ENCODE measurements around the gene CCDC85B. TPM values are rescaled to one million over a fixed set of nuclear protein-coding genes. Genes with fewer than 3 reads are reported as not detected.
A peak's percentile ranks its signal among the peaks of the same experiment; 100 is the strongest.

The CCDC85B gene
- total and polyA plus RNA-seq, 2 of the 13 experiments (the other 11 are each of a cell fraction or from before 2014, with no cell fraction given): 8.2 to 19.5 TPM

DNA sequence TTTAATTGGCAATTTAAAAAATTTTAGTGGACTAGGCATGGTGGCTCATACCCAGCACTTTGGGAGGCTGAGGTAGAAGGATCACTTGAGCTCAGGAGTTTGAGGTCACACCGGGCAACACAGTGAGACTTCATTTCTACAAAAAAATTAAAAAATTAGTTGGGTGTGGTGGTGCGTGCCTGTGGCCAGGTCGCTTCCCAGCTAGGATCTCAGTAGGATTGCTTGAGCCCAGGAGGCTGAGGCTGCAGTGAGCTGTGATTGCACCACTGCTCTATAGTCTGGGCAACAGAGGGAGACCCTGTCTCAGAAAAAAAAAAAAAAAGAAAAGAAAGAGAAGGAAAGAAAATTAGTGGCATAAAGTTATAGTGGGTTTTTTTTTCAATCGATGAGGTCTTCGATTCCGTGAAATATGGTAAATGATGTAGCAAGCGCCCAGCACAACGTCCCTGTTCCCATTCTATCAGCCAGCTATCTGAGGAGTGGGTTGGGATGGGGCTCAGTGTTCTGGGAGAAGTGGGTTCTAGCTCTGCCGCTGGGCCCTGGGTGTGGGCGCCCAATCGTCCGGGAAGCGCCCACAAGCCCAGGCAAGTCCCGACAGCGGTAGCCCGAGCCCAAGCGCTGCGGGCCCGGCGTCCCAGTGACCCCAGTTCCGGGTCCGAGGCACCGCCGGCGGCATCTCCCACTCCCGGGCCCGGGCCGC, 8.3 kb downstream of the CCDC85B start (continued):
- TF ChIP-seq, protein P1, sequence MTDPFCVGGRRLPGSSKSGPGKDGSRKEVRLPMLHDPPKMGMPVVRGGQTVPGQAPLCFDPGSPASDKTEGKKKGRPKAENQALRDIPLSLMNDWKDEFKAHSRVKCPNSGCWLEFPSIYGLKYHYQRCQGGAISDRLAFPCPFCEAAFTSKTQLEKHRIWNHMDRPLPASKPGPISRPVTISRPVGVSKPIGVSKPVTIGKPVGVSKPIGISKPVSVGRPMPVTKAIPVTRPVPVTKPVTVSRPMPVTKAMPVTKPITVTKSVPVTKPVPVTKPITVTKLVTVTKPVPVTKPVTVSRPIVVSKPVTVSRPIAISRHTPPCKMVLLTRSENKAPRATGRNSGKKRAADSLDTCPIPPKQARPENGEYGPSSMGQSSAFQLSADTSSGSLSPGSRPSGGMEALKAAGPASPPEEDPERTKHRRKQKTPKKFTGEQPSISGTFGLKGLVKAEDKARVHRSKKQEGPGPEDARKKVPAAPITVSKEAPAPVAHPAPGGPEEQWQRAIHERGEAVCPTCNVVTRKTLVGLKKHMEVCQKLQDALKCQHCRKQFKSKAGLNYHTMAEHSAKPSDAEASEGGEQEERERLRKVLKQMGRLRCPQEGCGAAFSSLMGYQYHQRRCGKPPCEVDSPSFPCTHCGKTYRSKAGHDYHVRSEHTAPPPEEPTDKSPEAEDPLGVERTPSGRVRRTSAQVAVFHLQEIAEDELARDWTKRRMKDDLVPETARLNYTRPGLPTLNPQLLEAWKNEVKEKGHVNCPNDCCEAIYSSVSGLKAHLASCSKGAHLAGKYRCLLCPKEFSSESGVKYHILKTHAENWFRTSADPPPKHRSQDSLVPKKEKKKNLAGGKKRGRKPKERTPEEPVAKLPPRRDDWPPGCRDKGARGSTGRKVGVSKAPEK (CRISPR knock-in tag; IDR thresholded peaks at IDR 0.05; ENCODE audit: borderline replicate concordance): no peak
- TF ChIP-seq ZNF160 (CRISPR knock-in tag; IDR thresholded peaks at IDR 0.05) (no peak), HOXA3 (CRISPR knock-in tag; IDR thresholded peaks at IDR 0.05) (no peak), ZFP90 (CRISPR knock-in tag; IDR thresholded peaks at IDR 0.05; ENCODE audit: borderline replicate concordance) (no peak), TMF1 (CRISPR knock-in tag; IDR thresholded peaks at IDR 0.05; ENCODE audit: low read depth) (no peak), ZNF33B (CRISPR knock-in tag; IDR thresholded peaks at IDR 0.05) (no peak), ZNF660 (CRISPR knock-in tag; IDR thresholded peaks at IDR 0.05; ENCODE audit: borderline replicate concordance, low read depth) (no peak), KAT2B (IDR thresholded peaks at IDR 0.05; ENCODE audit: borderline replicate concordance, low read depth, low read length) (no peak), U2AF2 (IDR thresholded peaks at IDR 0.05; ENCODE audit: low read depth, low read length) (no peak), ZNF761 (CRISPR knock-in tag; conservative IDR thresholded peaks at IDR 0.05) (0 out of 2 replicates have a peak, but pooled peaks have one; percentile 29), ATF1 (CRISPR knock-in tag; IDR thresholded peaks at IDR 0.05) (0 out of 2 replicates have a peak, but pooled peaks have one; percentile 21), ZNF775 (CRISPR knock-in tag; IDR thresholded peaks at IDR 0.05; ENCODE audit: borderline replicate concordance) (no peak), THYN1 (CRISPR knock-in tag; IDR thresholded peaks at IDR 0.05; ENCODE audit: borderline replicate concordance, low read depth) (no peak), SP2 (CRISPR knock-in tag; IDR thresholded peaks at IDR 0.05) (0 out of 2 replicates have a peak, but pooled peaks have one; percentile 40), KLF11 (CRISPR knock-in tag; IDR thresholded peaks at IDR 0.05) (no peak), ZNF724P (CRISPR knock-in tag; IDR thresholded peaks at IDR 0.05; ENCODE audit: borderline replicate concordance) (no peak), ZSCAN22 (CRISPR knock-in tag; IDR thresholded peaks at IDR 0.05) (no peak), ZNF264 (CRISPR knock-in tag; IDR thresholded peaks at IDR 0.05) (no peak), HNRNPK (IDR thresholded peaks at IDR 0.05; ENCODE audit: low read depth, low read length, poor library complexity, severe bottlenecking) (peak; percentile 45), MIER3 (CRISPR knock-in tag; IDR thresholded peaks at IDR 0.05; ENCODE audit: borderline replicate concordance) (no peak), PRPF4 (IDR thresholded peaks at IDR 0.05; ENCODE audit: low read depth, low read length, poor library complexity, severe bottlenecking) (no peak), ELF1 (CRISPR knock-in tag; IDR thresholded peaks at IDR 0.05) (peak; percentile 61; the same call in 1 of the 2 replicates), ZEB1 (IDR thresholded peaks at IDR 0.05; ENCODE audit: insufficient replicate concordance, low read depth) (no peak), RARA (CRISPR knock-in tag; IDR thresholded peaks at IDR 0.05) (no peak), MIXL1 (CRISPR knock-in tag; IDR thresholded peaks at IDR 0.05) (no peak), PHF21A (CRISPR knock-in tag; IDR thresholded peaks at IDR 0.05) (peak; percentile 12; the same call in 1 of the 2 replicates)
- TF ChIP-seq, protein P2, sequence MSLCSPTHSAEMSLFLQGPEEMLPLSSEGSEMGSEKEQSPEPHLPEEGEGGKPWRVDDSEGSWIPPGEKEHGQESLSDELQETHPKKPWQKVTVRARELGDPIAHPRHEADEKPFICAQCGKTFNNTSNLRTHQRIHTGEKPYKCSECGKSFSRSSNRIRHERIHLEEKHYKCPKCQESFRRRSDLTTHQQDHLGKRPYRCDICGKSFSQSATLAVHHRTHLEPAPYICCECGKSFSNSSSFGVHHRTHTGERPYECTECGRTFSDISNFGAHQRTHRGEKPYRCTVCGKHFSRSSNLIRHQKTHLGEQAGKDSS (CRISPR knock-in tag; IDR thresholded peaks at IDR 0.05; ENCODE audit: borderline replicate concordance, low read depth): no peak
- TF ChIP-seq, protein P3, sequence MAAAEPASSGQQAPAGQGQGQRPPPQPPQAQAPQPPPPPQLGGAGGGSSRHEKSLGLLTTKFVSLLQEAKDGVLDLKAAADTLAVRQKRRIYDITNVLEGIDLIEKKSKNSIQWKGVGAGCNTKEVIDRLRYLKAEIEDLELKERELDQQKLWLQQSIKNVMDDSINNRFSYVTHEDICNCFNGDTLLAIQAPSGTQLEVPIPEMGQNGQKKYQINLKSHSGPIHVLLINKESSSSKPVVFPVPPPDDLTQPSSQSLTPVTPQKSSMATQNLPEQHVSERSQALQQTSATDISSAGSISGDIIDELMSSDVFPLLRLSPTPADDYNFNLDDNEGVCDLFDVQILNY (CRISPR knock-in tag; conservative IDR thresholded peaks at IDR 0.05): no peak

All from HepG2 (cell line).